ENCODE data around the gene TBRG1. TPM values are rescaled to one million over a fixed set of nuclear protein-coding genes. Genes with fewer than 3 reads are reported as not detected.

TBRG1 gene
- total RNA-seq, 1 donor from 2014 or later = 44.9 TPM

- no peak for DNase-seq
- peak; percentile 72 for ATAC-seq
- H3K27ac ChIP-seq = no peak overlapping the region
Measured at GRCh38 chr11:124656774-124657630, 34.3 kb downstream of the TBRG1 start.

GRCh38 chr11:124657904-124658303 lies 35.2 kb downstream of the TBRG1 start:
- no peak for TF ChIP-seq CTCF (IDR thresholded peaks at IDR 0.05)
- Histone ChIP-seq H3K27ac (no peak overlapping the region), H3K36me3 (no peaks in the 10 kb centered on the region), H3K4me3 (no peak overlapping the region), H3K27me3 (no peaks in the 10 kb centered on the region), H3K4me1 (no peaks in the 10 kb centered on the region), H3K9me3 (no peaks in the 10 kb centered on the region)
- no peak for ATAC-seq
- intact Hi-C loops (cut with DNase I) = no loop called here
- DNase-seq = no peak

More at GRCh38 chr11:124656774-124657630, 34.3 kb downstream of the TBRG1 start:
- Histone ChIP-seq H3K27me3 (no peaks in the 10 kb centered on the region), H3K4me3 (no peak overlapping the region), H3K36me3 (peaks cover 3% of the 10 kb centered on the region), H3K4me1 (no peaks in the 10 kb centered on the region), H3K9me3 (no peaks in the 10 kb centered on the region)
- no peak for TF ChIP-seq CTCF (IDR thresholded peaks at IDR 0.05)
- intact Hi-C loops (cut with DNase I) = no loop called here

GRCh38 chr11:124658501-124658900 lies 35.8 kb downstream of the TBRG1 start:
- no peak for TF ChIP-seq CTCF (IDR thresholded peaks at IDR 0.05)
- intact Hi-C loops (cut with DNase I) = no loop called here
- ATAC-seq (no peak), DNase-seq (no peak)
- Histone ChIP-seq H3K27ac (no peak overlapping the region), H3K36me3 (no peaks in the 10 kb centered on the region), H3K27me3 (no peaks in the 10 kb centered on the region), H3K4me3 (no peak overlapping the region), H3K4me1 (no peaks in the 10 kb centered on the region), H3K9me3 (no peaks in the 10 kb centered on the region)

GRCh38 chr11:124658986-124659385 lies 36.3 kb downstream of the TBRG1 start:
- Histone ChIP-seq H3K27ac (no peak overlapping the region), H3K36me3 (peaks cover under 1% of the 10 kb centered on the region), H3K4me1 (no peaks in the 10 kb centered on the region), H3K4me3 (no peak overlapping the region), H3K9me3 (no peaks in the 10 kb centered on the region), H3K27me3 (no peaks in the 10 kb centered on the region)
- no peak for TF ChIP-seq CTCF (IDR thresholded peaks at IDR 0.05)
- ATAC-seq = no peak
- intact Hi-C loops (cut with DNase I) = no loop called here
- no peak for DNase-seq

GRCh38 chr11:124661553-124661952 lies 38.9 kb downstream of the TBRG1 start:
- Histone ChIP-seq H3K4me1 (no peaks in the 10 kb centered on the region), H3K27me3 (no peaks in the 10 kb centered on the region), H3K36me3 (peaks cover 16% of the 10 kb centered on the region), H3K4me3 (no peak overlapping the region), H3K27ac (no peak overlapping the region), H3K9me3 (no peaks in the 10 kb centered on the region)
- ATAC-seq (no peak), DNase-seq (no peak)
- intact Hi-C loops (cut with DNase I) = no loop called here
- TF ChIP-seq CTCF (IDR thresholded peaks at IDR 0.05) = no peak

Data from upper lobe of right lung (tissue), 1 donor.